Fibroblast of skin of scalp (primary cell): ENCODE measurements around the gene ABL2.
A peak's percentile ranks its signal among the peaks of the same experiment; 100 is the strongest.
"Not testable (repeated sequence)": the region's sequence is repeated elsewhere in the genome, so short reads cannot be mapped to it uniquely, and the experiment has no call there.

ENCODE experiments used
- DNase-seq: peaks from one replicate; pipeline ENCODE4 v3.0.0-alpha.2; 2013

Gene ABL2

DNA sequence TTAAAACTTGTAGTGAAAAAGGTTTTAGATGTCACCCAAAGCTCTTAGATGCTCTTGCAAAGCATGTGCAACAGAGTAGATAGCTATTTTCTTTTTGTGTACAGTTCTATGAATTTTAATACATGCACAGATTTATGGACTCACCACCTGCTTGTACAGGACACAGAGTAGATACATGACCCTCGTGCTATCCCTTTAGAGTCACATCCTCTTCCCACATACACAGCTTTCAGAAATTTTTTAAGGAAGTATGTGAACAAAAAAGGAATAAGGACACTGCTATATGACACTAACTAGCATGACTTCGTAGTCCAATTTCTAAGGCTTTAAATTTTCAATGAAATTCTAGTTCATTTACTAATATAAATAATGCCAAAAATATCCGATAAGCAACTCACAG is 60.9 kb downstream of the ABL2 start:
- DNase-seq = no peak

- no peak for DNase-seq
Observed at GRCh38 chr1:179167955-179168354, 61.5 kb downstream of the ABL2 start.

DNA sequence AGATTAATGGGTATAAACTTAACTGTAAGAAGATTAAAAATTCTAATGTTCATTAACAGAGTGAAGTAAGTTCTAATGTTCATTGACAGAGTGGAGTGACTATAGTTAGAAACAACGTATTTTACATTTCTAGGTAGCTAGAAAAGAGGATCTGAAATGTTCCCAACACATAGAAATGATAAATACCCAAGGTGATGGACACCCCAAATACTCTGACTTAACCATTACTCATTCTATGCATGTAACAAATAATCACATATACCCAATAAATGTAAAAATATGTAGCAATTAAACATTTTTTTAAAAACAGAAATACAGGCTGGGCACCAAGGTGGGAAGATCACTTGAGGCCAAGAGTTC is 62.1 kb downstream of the ABL2 start:
- DNase-seq = no peak

GRCh38 chr1:179166663-179167417 is 62.6 kb downstream of the ABL2 start:
- DNase-seq = peak; percentile 85

DNA sequence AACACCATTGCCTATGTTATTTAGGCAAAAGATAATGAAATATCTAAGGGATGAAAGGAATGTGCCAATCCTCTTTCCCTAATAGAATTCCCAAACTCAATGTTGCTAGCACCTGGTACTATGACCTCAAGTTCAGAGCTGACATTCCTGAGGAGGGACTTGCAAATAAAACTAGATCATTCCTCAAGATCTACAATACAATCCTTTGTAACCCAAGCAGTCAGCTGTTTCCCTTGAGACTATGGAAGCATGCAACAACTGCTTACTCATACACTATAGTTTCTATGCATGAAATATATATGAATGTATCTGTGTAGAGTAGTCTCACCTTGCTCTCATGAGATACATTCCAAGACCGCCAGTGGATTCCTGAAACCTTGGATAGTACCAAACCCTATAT is 65.0 kb downstream of the ABL2 start:
- peak; percentile 92 for DNase-seq

GRCh38 chr1:179156708-179157107 is 72.8 kb downstream of the ABL2 start:
- DNase-seq = no peak

GRCh38 chr1:179156026-179156425 is 73.5 kb downstream of the ABL2 start:
- DNase-seq = no peak

GRCh38 chr1:179155615-179156014 is 73.9 kb downstream of the ABL2 start:
- peak; percentile 24 for DNase-seq

GRCh38 chr1:179154437-179154836 is 75.0 kb downstream of the ABL2 start:
- DNase-seq = no peak

- peak; percentile 43 for DNase-seq
Observed at GRCh38 chr1:179153217-179153616, 76.3 kb downstream of the ABL2 start.

DNA sequence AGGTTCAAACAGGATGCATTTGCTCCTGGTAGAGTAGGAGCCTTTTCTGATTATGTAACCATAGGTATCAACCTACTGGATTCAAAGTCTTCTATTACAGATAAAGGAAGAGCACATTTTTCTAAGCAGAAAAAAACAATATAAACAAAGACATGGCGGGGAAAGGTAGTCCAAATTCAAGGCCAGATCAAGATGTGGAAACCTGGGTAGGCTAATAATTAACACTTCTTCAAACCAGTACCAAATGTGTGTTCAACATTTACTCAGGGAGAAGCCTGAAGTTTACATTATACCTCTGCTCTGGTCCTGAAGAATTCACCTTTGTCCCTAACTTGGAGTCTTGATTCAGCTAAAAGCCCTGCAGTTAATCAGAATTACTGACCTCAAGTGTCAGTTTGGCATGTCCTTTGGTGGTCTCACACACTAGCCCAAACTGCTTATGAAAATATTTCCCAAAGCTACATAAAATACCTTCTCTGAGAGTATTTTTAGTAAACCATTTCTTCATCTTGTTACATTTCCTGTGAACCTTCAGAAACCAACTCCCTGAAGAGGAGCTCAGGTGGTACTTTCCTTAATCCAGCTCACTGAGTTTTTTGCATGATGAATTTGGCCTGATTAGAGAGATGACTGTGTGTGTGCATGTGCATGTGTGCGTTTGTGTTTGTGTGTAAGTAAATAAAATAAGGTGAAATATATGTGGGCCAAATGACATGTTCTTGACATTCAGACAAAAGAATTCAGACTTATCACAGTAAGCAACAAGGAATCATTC is 77.4 kb downstream of the ABL2 start:
- no peak for DNase-seq

DNA sequence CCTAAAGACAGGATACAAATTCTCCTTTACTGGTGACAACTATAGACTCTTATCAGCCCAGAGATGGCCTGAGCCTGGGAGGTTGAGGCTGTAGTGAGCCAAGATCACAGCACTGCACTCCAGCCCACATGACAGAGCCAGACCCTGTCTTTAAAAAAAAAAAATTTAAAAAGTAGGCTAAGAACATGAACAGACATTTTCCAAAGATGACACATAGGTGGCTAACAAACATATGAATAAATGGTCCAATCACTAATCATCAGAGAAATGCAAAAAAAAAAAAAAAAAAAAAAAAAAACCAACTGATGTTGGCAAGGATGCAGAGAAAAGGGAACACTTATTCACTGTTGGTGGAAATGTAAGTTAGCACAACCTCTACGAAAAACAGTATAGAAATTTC is 82.6 kb downstream of the ABL2 start:
- peak; percentile 55 for DNase-seq

DNA sequence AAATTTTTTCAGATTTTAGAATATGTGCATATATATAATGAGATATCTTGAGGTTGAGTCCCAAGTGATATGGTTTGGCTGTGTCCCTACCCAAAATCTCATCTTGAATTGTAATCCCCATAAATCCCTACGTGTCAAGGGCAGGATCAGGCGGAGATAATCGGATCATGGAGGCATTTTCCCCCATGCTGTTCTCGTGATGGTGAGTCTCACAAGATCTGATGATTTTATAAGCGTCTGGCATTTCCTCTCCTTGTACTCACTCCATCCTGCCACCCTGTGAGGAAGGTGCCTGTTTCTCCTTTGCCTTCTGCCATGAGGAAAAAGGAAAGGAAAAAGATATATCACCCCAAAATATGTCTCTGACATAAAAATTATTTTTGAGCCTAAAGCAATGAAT is 83.0 kb downstream of the ABL2 start:
- DNase-seq = no peak

DNA sequence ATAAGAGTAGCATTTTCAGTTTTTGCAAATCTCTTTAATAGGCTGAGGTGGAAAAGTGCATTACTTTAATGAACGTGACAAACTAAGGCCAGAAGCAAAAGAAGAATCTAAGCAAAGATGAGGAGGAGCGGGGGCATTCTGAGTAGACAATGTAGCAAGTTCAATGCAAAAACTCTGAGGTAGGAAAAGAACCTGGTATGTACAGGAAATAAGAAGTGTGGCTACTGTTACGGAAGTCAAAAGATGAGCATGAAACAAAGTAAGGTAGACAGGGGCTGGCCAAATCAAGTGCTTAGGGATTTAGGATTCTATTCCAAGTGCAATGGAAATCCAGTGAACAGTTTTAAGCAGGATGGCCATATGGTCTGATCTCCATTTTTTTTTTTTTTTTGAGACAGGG is 84.0 kb downstream of the ABL2 start:
- DNase-seq = no peak

GRCh38 chr1:179144626-179145025 is 84.9 kb downstream of the ABL2 start:
- no peak for DNase-seq

DNA sequence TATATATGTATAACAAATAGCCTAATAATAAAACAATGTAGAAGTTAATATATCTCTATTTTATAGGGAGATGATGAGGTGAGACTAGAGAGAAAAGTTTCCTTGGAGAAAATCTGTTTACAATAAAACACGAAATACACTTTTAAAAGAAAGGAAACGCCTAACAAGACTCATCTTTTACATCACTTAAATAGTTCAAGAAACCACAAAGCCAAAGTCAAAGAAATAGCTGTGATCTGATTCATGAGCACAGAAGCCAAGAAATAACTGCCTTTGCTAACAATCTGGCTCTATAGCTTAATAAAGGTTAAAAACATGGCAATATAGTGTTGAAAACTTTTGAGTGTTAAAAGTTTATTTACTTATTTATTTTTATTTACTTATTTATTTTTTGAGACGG is 86.2 kb downstream of the ABL2 start:
- DNase-seq = peak; percentile 95

DNA sequence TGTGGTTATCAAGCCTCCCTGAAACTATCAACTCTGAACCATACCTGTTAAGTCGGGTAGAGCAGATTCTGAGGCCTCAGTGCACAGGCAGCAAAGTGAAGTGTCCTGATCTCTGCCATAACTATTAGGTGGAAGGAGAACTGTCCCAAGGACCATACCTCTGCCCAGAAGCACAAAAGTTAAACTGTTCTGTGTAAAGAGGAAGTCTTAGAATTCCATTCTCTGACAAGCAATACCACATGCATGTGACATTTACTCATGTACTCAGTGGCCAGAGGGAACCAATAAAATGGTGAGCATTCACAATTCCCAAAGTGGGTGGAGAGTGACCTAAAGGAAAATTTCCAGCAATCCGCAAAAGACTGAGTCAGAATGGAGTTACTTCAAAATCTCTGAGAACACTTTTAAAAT is 86.6 kb downstream of the ABL2 start:
- DNase-seq = peak; percentile 98

DNA sequence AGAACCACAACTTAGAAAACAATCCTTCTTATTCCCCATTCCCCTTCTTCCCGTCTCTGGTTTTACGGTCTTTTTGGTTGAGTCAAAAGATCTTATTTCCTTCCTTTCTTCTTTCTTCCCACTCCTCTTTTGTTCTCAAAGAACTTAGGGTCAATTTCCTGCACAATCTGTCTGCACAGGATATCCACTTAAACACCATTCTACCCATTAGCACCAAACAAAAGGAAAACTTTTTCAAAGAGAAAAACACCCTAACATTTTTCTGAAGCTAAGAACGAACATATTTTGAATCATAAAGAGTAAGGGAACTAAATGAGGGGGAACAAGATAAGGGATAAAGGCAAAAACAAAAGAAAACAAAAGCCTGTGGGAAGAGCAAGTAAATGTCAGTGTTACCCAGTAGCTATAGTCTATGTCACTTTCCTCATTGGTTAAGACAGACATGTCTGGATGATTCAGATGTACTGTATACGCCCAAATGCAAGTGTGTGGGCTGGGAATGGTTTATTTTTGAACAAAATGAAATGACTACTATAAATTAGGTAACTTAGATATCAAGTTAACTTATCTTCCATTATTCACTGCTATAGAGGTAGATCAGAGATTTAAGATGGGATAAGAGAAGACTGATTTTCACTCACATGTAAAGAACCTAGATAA is 87.8 kb downstream of the ABL2 start:
- DNase-seq = peak; percentile 73

GRCh38 chr1:179138755-179139154 is 90.7 kb downstream of the ABL2 start:
- not testable (repeated sequence) for DNase-seq

GRCh38 chr1:179137617-179138255 is 91.7 kb downstream of the ABL2 start:
- DNase-seq = no peak

DNA sequence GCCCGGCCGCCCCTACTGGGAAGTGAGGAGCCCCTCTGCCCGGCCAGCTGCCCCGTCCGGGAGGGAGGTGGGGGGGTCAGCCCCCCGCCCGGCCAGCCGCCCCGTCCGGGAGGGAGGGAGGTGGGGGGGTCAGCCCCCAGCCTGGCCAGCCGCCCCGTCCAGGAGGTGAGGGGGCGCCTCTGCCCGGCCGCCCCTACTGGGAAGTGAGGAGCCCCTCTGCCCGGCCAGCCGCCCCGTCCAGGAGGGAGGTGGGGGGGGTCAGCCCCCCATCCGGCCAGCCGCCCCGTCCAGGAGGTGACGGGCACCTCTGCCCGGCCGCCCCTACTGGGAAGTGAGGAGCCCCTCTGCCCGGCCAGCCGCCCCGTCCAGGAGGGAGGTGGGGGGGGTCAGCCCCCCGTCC is 93.8 kb downstream of the ABL2 start:
- not testable (repeated sequence) for DNase-seq

DNA sequence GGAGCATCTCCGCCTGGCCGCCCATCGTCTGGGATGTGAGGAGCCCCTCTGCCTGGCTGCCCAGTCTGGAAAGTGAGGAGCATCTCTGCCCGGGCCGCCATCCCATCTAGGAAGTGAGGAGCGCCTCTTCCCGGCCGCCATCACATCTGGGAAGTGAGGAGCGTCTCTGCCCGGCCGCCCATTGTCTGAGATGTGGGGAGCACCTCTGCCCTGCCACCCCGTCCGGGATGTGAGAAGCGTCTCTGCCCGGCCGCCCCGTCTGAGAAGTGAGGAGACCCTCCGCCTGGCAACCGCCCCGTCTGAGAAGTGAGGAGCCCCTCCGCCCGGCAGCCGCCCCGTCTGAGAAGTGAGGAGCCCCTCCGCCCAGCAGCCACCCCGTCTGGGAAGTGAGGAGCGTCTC is 94.3 kb downstream of the ABL2 start:
- not testable (repeated sequence) for DNase-seq
